GM19023 (cell line): ENCODE data around the gene CEP164.

Experiments used
- ATAC-seq: cut with Tn5 transposase; IDR thresholded peaks from one replicate; pipeline ENCODE4 v1.9.1; 2021; ENCODE audit warnings: mild to moderate bottlenecking, moderate library complexity; ENCODE audit not compliant: unreplicated experiment

The CEP164 gene

DNA sequence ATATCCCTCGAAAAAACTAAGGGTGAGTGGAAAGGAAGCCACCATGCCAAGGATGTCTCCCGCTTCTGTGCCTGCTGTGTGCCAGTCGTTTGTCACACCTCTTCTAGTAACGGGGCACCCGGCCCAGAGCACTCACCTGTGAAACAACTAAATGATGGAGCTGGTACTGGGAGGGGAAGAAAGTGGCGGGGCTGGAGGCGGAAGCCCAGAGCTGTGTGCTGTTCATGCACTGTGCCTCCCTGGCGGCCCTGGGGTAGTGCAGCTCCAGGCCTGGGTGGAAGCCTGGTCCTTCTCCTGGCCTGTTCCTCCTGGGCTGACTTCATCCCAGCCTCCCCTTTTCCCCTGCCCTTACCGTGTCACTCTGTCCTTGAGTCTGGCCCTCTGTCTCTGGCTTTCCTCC is 130.2 kb downstream of the CEP164 start:
- ATAC-seq = no peak

DNA sequence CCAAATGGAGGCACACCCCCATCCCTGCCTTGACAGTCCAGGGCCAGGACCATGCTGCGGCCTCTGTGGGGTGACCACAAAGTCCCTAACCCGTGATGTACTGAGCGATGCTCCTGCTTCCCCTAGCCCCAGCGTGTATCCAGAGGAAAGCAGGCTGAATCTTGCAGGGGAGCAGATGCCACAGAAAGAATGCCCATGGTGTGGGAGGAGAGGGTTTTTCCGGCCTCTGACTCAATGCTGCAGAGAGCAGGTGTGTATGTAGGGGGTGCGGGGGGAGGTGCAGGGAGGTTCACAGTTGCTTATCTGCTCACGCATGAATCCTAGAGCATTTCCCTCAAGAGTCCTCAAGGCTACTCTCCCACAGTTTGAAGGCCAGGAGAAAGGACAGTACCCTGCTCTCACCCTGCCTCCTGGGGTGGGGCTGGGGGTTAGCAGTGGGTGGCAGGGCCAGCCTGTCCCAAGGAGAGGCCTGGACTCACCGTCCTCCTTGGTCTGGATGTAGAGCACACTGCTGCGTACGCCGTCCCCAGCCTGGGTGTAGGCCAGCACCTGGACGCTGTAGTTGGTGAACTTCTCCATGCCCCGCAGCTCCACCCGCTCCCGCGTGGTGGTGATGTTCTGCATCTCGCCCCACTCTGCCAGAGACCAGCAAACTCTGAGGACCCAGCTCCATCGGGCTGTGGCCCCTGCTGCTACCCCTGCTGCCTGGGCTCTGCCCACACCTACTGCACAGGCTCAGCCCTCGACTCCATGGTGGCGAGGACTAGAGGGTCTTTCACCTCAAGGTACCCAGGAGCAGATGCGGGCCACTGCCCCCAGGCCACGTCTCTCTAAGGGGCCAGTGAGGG is 130.8 kb downstream of the CEP164 start:
- no peak for ATAC-seq

DNA sequence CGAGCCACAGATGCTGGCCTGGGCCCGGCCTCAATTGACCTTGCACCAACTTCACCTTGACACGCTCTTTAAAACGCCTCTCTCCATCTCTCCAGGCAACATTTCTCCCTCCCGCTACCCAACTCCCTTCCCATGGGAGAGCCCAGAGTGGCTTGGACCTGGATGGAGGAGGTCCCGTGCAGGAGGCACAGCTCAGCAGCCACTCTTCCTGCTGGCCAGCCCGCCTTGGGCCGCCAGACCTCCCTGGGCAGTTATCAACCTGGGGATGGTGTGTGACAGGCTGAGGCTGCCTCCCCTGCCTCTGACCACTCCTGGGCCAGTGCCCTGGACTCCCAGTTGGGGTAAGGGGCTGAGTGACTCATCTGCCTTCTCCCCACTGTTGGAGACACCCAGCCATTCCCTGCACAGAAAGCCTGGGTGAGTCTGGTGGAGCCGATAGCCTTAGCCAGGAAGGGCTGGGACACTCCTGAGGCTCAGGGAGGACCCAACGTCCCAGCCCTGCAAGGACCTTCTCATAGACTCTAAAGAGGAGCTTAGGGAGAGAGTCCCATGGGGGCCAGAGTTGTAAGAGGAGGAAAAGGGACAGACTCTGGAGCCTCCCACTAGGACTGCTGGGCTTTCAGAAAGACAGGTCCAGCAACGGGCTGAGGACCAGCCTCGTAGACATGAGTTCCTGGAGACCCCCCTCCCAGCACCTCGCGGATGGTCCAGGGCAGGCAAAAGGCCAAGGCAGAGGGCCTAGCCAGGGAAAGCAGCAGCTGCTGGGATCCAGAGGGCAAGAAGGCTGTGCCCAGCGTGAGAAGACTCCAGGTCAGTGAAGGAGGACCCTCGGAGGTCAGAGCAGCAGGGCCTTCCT is 131.7 kb downstream of the CEP164 start:
- no peak for ATAC-seq

DNA sequence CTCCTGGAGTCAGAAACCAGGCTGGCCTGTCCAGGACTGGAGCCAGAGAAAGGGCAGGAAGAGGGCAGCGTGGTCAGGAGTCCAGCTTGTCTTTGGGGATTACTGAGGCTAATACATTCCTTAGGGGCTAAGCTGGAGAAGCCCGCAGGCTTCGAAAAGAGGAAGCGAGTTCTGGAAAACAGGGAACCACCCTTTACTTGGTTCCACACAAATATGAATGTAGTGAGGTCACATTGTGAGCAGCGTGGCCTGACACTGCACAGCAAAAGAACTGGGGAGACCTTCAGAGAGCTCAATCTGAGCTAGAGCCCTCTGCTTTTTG is 132.3 kb downstream of the CEP164 start:
- ATAC-seq = no peak

DNA sequence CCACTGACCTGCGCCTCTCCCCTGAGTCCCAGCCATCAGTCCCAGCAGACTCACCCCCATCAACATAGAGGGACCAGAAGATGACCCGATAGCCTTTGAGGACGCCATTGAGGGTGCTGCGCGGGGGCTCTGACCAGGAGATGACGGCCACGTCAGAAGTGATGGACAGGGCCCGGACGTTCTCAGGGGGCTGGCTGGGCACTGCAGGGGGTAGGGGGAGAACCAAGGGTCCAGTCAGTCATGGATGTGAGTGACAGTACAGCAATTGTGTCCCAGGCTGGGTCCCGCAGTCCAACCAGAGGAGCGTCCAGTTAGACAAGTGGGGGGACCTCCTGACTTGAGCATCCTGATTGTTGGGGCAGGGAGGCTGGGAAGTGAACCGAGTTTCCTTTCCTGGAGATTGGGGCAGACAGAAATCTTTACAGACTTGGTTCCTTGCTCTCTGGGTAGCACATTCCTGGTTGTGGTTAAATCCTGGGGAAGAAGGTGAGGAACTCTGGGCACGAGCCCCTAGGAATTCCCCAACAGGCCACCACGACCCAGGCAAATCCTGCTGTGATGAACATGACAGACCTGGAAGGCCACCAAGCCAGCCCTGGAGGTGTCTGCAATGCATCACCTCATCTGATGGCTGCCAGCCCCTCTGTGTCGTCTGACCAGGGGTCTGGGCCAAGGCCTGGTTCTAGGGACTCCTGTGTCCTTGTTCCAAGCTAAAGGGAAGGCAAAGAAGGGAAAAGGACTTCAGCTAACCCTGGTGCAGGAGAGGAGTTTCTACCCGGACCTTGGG is 133.9 kb downstream of the CEP164 start:
- no peak for ATAC-seq

DNA sequence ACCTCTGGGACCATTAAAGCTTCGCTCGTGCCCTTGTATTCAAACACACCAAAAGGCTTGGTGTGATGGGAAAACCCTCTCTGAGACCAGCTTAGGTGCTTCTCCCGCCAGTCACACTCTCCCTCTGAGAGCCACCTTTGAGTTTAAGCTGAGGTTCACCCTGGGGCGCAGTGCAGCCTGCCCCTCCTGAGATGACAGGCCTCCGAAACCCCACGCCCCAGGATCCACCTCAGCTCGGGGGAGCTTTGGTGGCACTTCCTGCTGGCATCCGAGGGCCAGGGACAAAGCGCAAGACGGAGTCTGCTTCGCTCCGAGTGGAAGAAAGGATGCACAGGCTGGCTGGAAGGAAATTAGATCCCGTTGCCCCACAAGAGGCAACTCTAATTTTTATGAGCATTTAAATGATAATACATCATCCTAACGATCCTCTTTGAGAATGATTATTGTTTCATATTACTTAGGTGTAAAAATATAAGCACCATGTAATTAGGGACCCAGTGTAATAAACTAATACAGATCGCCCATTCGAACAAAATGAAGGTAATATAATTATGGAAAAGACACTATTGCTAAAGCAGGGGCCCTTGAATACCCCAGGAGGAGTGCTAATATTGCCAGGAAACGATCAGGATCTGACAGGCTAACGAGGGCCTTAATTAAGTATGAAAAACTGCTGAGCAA is 134.7 kb downstream of the CEP164 start:
- no peak for ATAC-seq

DNA sequence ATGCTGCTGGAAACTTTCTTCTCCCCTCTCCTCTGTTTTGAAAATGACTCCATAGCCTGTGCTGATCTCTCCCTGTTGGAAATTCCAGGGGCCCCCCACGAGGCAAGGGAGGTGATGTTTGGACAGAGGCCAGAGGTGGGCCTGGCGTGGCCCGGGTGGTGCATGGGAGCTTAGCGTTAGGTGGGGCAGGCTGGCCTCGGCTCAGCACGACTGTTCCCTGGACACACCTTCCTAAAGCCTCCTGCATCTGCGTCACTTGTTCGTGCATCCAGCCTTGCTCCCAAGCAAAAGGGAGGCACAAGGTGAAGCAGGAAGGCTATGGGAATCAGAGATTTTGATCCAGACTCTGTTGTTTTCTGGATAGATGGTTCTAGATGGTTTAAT is 135.2 kb downstream of the CEP164 start:
- ATAC-seq = no peak
